Neural progenitor cell (in vitro differentiated cells): ENCODE results near the gene CCL24. TPM values are rescaled to one million over a fixed set of nuclear protein-coding genes. Genes with fewer than 3 reads are reported as not detected.

Experiments
- DNase-seq: peaks from one replicate; pipeline ENCODE4 v3.0.0-alpha.2; 2016; ENCODE audit warnings: low spot score
- H2AFZ ChIP-seq: fragments of 200-600 bp; sonication (generic); replicated peaks from 2 replicates; pipeline ENCODE4 v1.6.1; 2016; ENCODE audit warnings: antibody characterized with exemption
- H3F3A ChIP-seq: fragments of 200-600 bp; sonication (generic); 2 replicates; pipeline ENCODE4 v1.6.1; 2016; ENCODE audit warnings: antibody characterized with exemption, low read depth
- H3K27ac ChIP-seq: fragments of 200-600 bp; sonication (generic); 2 replicates; pipeline ENCODE4 v1.5.1; 2016; ENCODE audit warnings: mild to moderate bottlenecking
- H3K27me3 ChIP-seq: fragments of 200-600 bp; sonication (generic); 2 replicates; pipeline ENCODE4 v1.6.1; 2016; ENCODE audit warnings: mild to moderate bottlenecking, moderate library complexity
- H3K36me3 ChIP-seq: fragments of 200-600 bp; sonication (generic); 2 replicates; pipeline ENCODE4 v1.5.1; 2016
- H3K4me1 ChIP-seq: fragments of 200-600 bp; sonication (generic); 2 replicates; pipeline ENCODE4 v1.6.1; 2016; ENCODE audit warnings: mixed run types
- H3K4me2 ChIP-seq: fragments of 200-600 bp; sonication (generic); 2 replicates; pipeline ENCODE4 v1.6.1; 2016
- H3K4me3 ChIP-seq: fragments of 200-600 bp; sonication (generic); 2 replicates; pipeline ENCODE4 v1.5.1; 2016
- H3K79me2 ChIP-seq: fragments of 200-600 bp; sonication (generic); 2 replicates; pipeline ENCODE4 v1.6.1; 2016; ENCODE audit warnings: low read depth
- H3K9ac ChIP-seq: fragments of 200-600 bp; sonication (generic); 2 replicates; pipeline ENCODE4 v1.6.1; 2016
- H3K9me3 ChIP-seq: fragments of 200-600 bp; sonication (generic); 2 replicates; pipeline ENCODE4 v1.5.1; 2016; ENCODE audit warnings: low read depth
- H4K20me1 ChIP-seq: fragments of 200-600 bp; sonication (generic); 2 replicates; pipeline ENCODE4 v1.6.1; 2016; ENCODE audit warnings: low read depth
- H3K27ac Mint-ChIP-seq: 3 replicates; pipeline ENCODE4 v1.8.0; 2021; ENCODE audit warnings: mixed read lengths
- H3K27me3 Mint-ChIP-seq: 2 replicates; pipeline ENCODE4 v1.8.0; 2022; ENCODE audit warnings: low read depth, mild to moderate bottlenecking, inconsistent platforms, moderate library complexity, mixed read lengths; ENCODE audit not compliant: insufficient read depth
- H3K36me3 Mint-ChIP-seq: 3 replicates; pipeline ENCODE4 v1.8.0; 2021; ENCODE audit warnings: mixed read lengths
- H3K4me1 Mint-ChIP-seq: 3 replicates; pipeline ENCODE4 v1.8.0; 2021; ENCODE audit warnings: mixed read lengths
- H3K4me3 Mint-ChIP-seq: 3 replicates; pipeline ENCODE4 v1.8.0; 2021; ENCODE audit warnings: mild to moderate bottlenecking, moderate library complexity, mixed read lengths
- H3K9me3 Mint-ChIP-seq: 3 replicates; pipeline ENCODE4 v1.8.0; 2020; ENCODE audit warnings: mixed read lengths
- EZH2 ChIP-seq: fragments of 200-600 bp; sonication (generic); IDR thresholded peaks from 2 replicates; pipeline ENCODE4 v1.6.1; 2017; ENCODE audit warnings: antibody characterized with exemption, mild to moderate bottlenecking, moderate library complexity
- EZH2phosphoT487 ChIP-seq: fragments of 200-600 bp; sonication (generic); IDR thresholded peaks from 2 replicates; pipeline ENCODE4 v1.6.1; 2017; ENCODE audit warnings: antibody characterized with exemption
- total RNA-seq: library from RNA; depleted of rRNA; stranded (reverse); fragments of >200 nt; gene quantifications from 2 replicates; pipeline ENCODE4 v1.2.3, GENCODE V29; 2015; ENCODE audit warnings: low replicate concordance
- TF ChIP-seq, protein P1 (sequence below): fragments of 200-600 bp; sonication (generic); IDR thresholded peaks from 2 replicates; pipeline ENCODE4 v1.5.1; 2017; ENCODE audit warnings: antibody characterized with exemption, mild to moderate bottlenecking

Gene CCL24
- total RNA-seq, 1 donor from 2014 or later = not detected

DNA sequence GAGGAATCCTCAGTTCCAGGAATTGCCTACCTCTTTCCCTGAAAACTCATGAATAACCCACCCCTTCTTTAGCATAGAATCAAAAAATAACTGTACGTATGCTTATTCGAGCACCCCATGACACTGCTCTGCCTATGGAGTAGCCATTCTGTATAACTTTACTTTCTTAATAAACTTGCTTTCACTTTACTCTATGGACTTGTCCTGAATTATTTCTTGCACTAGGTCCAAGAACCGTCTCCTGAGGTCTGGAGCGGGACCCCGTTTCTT, 11.1 kb downstream of the CCL24 start:
- TF ChIP-seq EZH2phosphoT487 (no peak), EZH2 (no peak)
- TF ChIP-seq, protein P1, sequence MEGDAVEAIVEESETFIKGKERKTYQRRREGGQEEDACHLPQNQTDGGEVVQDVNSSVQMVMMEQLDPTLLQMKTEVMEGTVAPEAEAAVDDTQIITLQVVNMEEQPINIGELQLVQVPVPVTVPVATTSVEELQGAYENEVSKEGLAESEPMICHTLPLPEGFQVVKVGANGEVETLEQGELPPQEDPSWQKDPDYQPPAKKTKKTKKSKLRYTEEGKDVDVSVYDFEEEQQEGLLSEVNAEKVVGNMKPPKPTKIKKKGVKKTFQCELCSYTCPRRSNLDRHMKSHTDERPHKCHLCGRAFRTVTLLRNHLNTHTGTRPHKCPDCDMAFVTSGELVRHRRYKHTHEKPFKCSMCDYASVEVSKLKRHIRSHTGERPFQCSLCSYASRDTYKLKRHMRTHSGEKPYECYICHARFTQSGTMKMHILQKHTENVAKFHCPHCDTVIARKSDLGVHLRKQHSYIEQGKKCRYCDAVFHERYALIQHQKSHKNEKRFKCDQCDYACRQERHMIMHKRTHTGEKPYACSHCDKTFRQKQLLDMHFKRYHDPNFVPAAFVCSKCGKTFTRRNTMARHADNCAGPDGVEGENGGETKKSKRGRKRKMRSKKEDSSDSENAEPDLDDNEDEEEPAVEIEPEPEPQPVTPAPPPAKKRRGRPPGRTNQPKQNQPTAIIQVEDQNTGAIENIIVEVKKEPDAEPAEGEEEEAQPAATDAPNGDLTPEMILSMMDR = no peak
- Mint-ChIP-seq H3K4me3 (no peak overlapping the region), H3K27ac (no peak overlapping the region), H3K9me3 (peaks cover 14% of the 10 kb centered on the region), H3K36me3 (no peaks in the 10 kb centered on the region), H3K4me1 (no peaks in the 10 kb centered on the region), H3K27me3 (peaks cover 8% of the 10 kb centered on the region)
- Histone ChIP-seq H3K36me3 (no peaks in the 10 kb centered on the region), H3K27ac (no peak overlapping the region), H3K9me3 (no peaks in the 10 kb centered on the region), H3K9ac (no peak overlapping the region), H3K4me1 (no peaks in the 10 kb centered on the region), H3K79me2 (no peaks in the 10 kb centered on the region), H3K4me2 (no peak overlapping the region), H3F3A (no peaks in the 10 kb centered on the region), H2AFZ (no peak overlapping the region), H4K20me1 (no peaks in the 10 kb centered on the region), H3K27me3 (peaks cover 3% of the 10 kb centered on the region), H3K4me3 (no peak overlapping the region)
- no peak for DNase-seq

GRCh38 chr7:75798770-75799169, 14.8 kb downstream of the CCL24 start:
- TF ChIP-seq EZH2 (no peak), EZH2phosphoT487 (no peak)
- TF ChIP-seq, protein P1 = no peak
- H3K79me2 ChIP-seq = no peaks in the 10 kb centered on the region
- Mint-ChIP-seq H3K36me3 (no peaks in the 10 kb centered on the region), H3K4me3 (no peak overlapping the region), H3K27ac (no peak overlapping the region), H3K9me3 (no peaks in the 10 kb centered on the region), H3K27me3 (peaks cover 9% of the 10 kb centered on the region), H3K4me1 (peaks cover 4% of the 10 kb centered on the region)
- H3F3A ChIP-seq = no peaks in the 10 kb centered on the region
- no peak overlapping the region for H3K27ac ChIP-seq
- no peaks in the 10 kb centered on the region for H3K4me1 ChIP-seq
- H3K27me3 ChIP-seq = peaks cover 3% of the 10 kb centered on the region
- no peak overlapping the region for H3K9ac ChIP-seq
- H3K4me2 ChIP-seq = no peak overlapping the region
- no peak for DNase-seq
- H3K9me3 ChIP-seq = no peaks in the 10 kb centered on the region
- H2AFZ ChIP-seq = no peak overlapping the region
- no peaks in the 10 kb centered on the region for H4K20me1 ChIP-seq
- H3K36me3 ChIP-seq = no peaks in the 10 kb centered on the region
- H3K4me3 ChIP-seq = no peak overlapping the region

DNA sequence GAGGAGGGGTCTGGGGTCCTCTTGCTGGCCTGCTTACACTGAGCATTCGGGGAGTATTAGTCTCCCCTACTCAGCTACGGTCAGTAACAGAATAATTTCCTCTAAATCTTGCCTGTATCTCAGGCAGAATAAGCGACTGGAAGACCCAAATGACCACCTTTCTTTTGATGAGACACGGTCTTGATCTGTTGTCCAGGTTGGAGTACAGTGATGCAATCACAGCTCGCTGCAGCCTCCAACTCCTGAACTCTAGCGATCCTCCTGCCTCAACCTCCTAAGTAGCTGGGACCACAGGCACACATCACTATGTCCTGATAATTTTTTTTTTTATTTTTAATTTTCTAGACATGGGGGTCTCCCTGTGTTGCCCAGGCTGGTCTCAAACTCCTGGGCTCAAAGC, 17.2 kb downstream of the CCL24 start:
- H3K4me1 Mint-ChIP-seq = peaks cover 8% of the 10 kb centered on the region

More for the DNA sequence above, 17.2 kb downstream of the CCL24 start:
- H2AFZ ChIP-seq = no peak overlapping the region
- H3K27me3 Mint-ChIP-seq = peaks cover 9% of the 10 kb centered on the region
- H3K4me1 ChIP-seq = no peaks in the 10 kb centered on the region
- H3K27ac Mint-ChIP-seq = no peak overlapping the region
- no peak overlapping the region for H3K4me3 Mint-ChIP-seq
- no peaks in the 10 kb centered on the region for H3K9me3 ChIP-seq
- peaks cover 3% of the 10 kb centered on the region for H3K27me3 ChIP-seq
- no peaks in the 10 kb centered on the region for H3K9me3 Mint-ChIP-seq
- no peaks in the 10 kb centered on the region for H3K36me3 Mint-ChIP-seq
- H3K4me3 ChIP-seq = no peak overlapping the region
- H3K36me3 ChIP-seq = no peaks in the 10 kb centered on the region
- H3K27ac ChIP-seq = no peak overlapping the region
- H3K79me2 ChIP-seq = no peaks in the 10 kb centered on the region
- no peak overlapping the region for H3K4me2 ChIP-seq
- no peak for DNase-seq
- TF ChIP-seq EZH2phosphoT487 (no peak), EZH2 (no peak)
- TF ChIP-seq, protein P1 = no peak
- no peaks in the 10 kb centered on the region for H4K20me1 ChIP-seq
- no peaks in the 10 kb centered on the region for H3F3A ChIP-seq
- H3K9ac ChIP-seq = no peak overlapping the region
